GM23338 (cell line): ENCODE results near the gene ST8SIA3. TPM values are rescaled to one million over a fixed set of nuclear protein-coding genes. Genes with fewer than 3 reads are reported as not detected.

Experiments used
- ATAC-seq: fragments of 200-7000 bp; cut with Tn5 transposase; 3 replicates; pipeline ENCODE4 v1.9.1; 2020
- DNase-seq: peaks from one replicate; pipeline ENCODE4 v3.0.0-alpha.2; 2015; ENCODE audit warnings: low spot score
- H2AFZ ChIP-seq: fragments of 200-600 bp; sonication (generic); 2 replicates; pipeline ENCODE4 v1.8.0; 2016; ENCODE audit warnings: antibody characterized with exemption, mild to moderate bottlenecking, moderate library complexity
- H3F3A ChIP-seq: fragments of 200-600 bp; sonication (generic); replicated peaks from 2 replicates; pipeline ENCODE4 v1.8.0; 2017; ENCODE audit warnings: antibody characterized with exemption, mixed run types, low read depth
- H3K27ac ChIP-seq: fragments of 200-600 bp; sonication (generic); 2 replicates; pipeline ENCODE4 v1.6.1; 2016; ENCODE audit warnings: low read depth
- H3K27me3 ChIP-seq: fragments of 200-600 bp; sonication (generic); 2 replicates; pipeline ENCODE4 v1.8.0; 2016; ENCODE audit warnings: mild to moderate bottlenecking, mixed run types, moderate library complexity; ENCODE audit not compliant: insufficient read depth
- H3K36me3 ChIP-seq: fragments of 200-600 bp; sonication (generic); 2 replicates; pipeline ENCODE4 v1.8.0; 2016; ENCODE audit warnings: mild to moderate bottlenecking; ENCODE audit not compliant: insufficient read depth
- H3K4me1 ChIP-seq: fragments of 200-600 bp; sonication (generic); 2 replicates; pipeline ENCODE4 v1.8.0; 2016; ENCODE audit warnings: mild to moderate bottlenecking, moderate library complexity; ENCODE audit not compliant: insufficient read depth
- H3K4me2 ChIP-seq: fragments of 200-600 bp; sonication (generic); 2 replicates; pipeline ENCODE4 v1.7.1; 2017; ENCODE audit warnings: mixed run types
- H3K4me3 ChIP-seq: fragments of 200-600 bp; sonication (generic); 2 replicates; pipeline ENCODE4 v1.6.1; 2016; ENCODE audit warnings: mixed run types
- H3K79me2 ChIP-seq: fragments of 200-600 bp; sonication (generic); replicated peaks from 2 replicates; pipeline ENCODE4 v1.8.0; 2017; ENCODE audit warnings: mild to moderate bottlenecking; ENCODE audit not compliant: insufficient read depth
- H3K9me2 ChIP-seq: fragments of 200-600 bp; sonication (generic); 2 replicates; pipeline ENCODE4 v1.8.0; 2017; ENCODE audit not compliant: insufficient read depth
- H4K20me1 ChIP-seq: fragments of 200-600 bp; sonication (generic); replicated peaks from 2 replicates; pipeline ENCODE4 v1.8.0; 2017; ENCODE audit warnings: mild to moderate bottlenecking; ENCODE audit not compliant: insufficient read depth
- H3K27ac Mint-ChIP-seq: 2 replicates; pipeline ENCODE4 v1.8.0; 2020; ENCODE audit warnings: inconsistent platforms, mild to moderate bottlenecking, moderate library complexity, mixed read lengths
- H3K27me3 Mint-ChIP-seq: 3 replicates; pipeline ENCODE4 v1.8.0; 2022; ENCODE audit warnings: low read depth, mild to moderate bottlenecking, moderate library complexity, mixed read lengths, inconsistent platforms; ENCODE audit not compliant: insufficient read depth, poor library complexity
- H3K36me3 Mint-ChIP-seq: 3 replicates; pipeline ENCODE4 v1.8.0; 2021; ENCODE audit warnings: low read depth, mild to moderate bottlenecking, inconsistent platforms, moderate library complexity, mixed read lengths
- H3K4me1 Mint-ChIP-seq: 3 replicates; pipeline ENCODE4 v1.8.0; 2020; ENCODE audit warnings: mild to moderate bottlenecking, inconsistent platforms, mixed read lengths
- H3K4me3 Mint-ChIP-seq: 3 replicates; pipeline ENCODE4 v1.8.0; 2021; ENCODE audit warnings: moderate library complexity, mild to moderate bottlenecking, inconsistent platforms, mixed read lengths
- H3K9me3 Mint-ChIP-seq: 3 replicates; pipeline ENCODE4 v1.8.0; 2020; ENCODE audit warnings: moderate library complexity, mild to moderate bottlenecking, inconsistent platforms, mixed read lengths
- CREB1 ChIP-seq: fragments of 250-450 bp; sonication (Bioruptor Pico); IDR thresholded peaks from 2 replicates; pipeline ENCODE4 v1.5.0; 2020; ENCODE audit warnings: low read depth, mild to moderate bottlenecking, moderate library complexity
- JUNB ChIP-seq: IDR thresholded peaks from one replicate; pipeline ENCODE4 v1.6.1; 2016; ENCODE audit warnings: antibody characterized with exemption; ENCODE audit not compliant: unreplicated experiment
- NANOG ChIP-seq: IDR thresholded peaks from 2 replicates; pipeline ENCODE4 v1.6.1; 2016; ENCODE audit warnings: antibody characterized with exemption, borderline replicate concordance
- POLR2AphosphoS5 ChIP-seq: IDR thresholded peaks from 2 replicates; pipeline ENCODE4 v1.6.1; 2016; ENCODE audit warnings: antibody characterized with exemption, low read depth
- STAT1 ChIP-seq: IDR thresholded peaks from one replicate; pipeline ENCODE4 v1.6.1; 2016; ENCODE audit warnings: antibody characterized with exemption; ENCODE audit not compliant: unreplicated experiment
- ZNF114 ChIP-seq: fragments of 250-450 bp; sonication (Bioruptor Pico); IDR thresholded peaks from 2 replicates; pipeline ENCODE4 v1.5.0; 2020; ENCODE audit warnings: mild to moderate bottlenecking, moderate library complexity
- ZNF331 ChIP-seq: fragments of 250-450 bp; sonication (Bioruptor Pico); IDR thresholded peaks from 2 replicates; pipeline ENCODE4 v1.5.0; 2020; ENCODE audit warnings: low read depth, mild to moderate bottlenecking, moderate library complexity
- polyA plus RNA-seq: library from polyadenylated mRNA; unstranded; fragments of >200 nt; fragmentation: Nextera tagmentation; extraction: Ambion mirVana; gene quantifications from 2 replicates; pipeline ENCODE4 v1.2.1, GENCODE V29; 2016
- total RNA-seq: library from RNA; depleted of rRNA; stranded (reverse); fragments of >200 nt; shearing (Covaris generic); gene quantifications from 2 replicates; pipeline ENCODE4 v1.2.3, GENCODE V29; 2014
- TF ChIP-seq, protein P1 (sequence below): IDR thresholded peaks from 2 replicates; pipeline ENCODE4 v1.6.1; 2016; ENCODE audit warnings: antibody characterized with exemption
- TF ChIP-seq, protein P2 (sequence below), 2 experiments: fragments of 200-600 bp in 1 of 2; sonication (generic) in 1 of 2; conservative IDR thresholded peaks; 2 replicates each; pipeline versions ENCODE4 v1.5.1 to v1.6.1; 2016 to 2017; ENCODE audit warnings: antibody characterized with exemption in 2 of 2, low read depth in 2 of 2, mild to moderate bottlenecking in 2 of 2, moderate library complexity in 1 of 2
- TF ChIP-seq, protein P3 (sequence below): IDR thresholded peaks from one replicate; pipeline ENCODE4 v1.6.1; 2018; ENCODE audit warnings: antibody characterized with exemption; ENCODE audit not compliant: unreplicated experiment

The ST8SIA3 gene
- total and polyA plus RNA-seq, 2 experiments from 2014 or later, result 1.3 to 2.2 TPM

DNA sequence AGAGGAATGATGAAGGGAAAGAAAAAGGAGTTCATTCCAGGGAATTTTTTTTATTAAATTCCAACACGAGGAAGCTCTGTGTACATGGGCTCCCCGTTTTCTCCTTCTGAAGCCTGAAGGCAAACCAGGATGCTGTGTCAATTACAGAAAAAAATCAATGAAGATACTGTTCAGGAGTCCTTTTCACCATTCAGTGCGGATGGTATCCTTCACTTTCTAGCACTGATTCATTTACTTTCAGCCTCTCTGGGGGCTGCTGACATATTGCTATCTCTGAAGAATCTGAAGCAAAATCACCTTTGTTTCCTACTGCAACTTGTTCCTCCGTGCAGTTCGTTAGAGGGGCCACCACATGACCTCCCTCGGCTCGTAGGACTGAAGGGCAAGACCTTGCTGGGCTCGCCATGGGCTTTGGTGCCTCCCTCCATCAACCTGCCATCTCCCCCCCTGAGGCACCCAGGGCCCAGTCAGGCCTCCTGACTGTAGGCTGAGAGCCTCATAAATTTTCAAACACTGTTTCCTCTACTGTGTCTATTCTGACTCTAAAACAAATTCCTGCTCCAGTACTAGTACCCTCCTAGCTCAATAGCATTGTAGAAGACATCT, 25.5 kb upstream of the ST8SIA3 start:
- Histone ChIP-seq H3K79me2 (no peaks in the 10 kb centered on the region), H3K4me1 (no peaks in the 10 kb centered on the region), H3F3A (no peaks in the 10 kb centered on the region), H4K20me1 (no peaks in the 10 kb centered on the region), H3K9me2 (0 out of 2 replicates have a peak, but pooled peaks cover 1% of the 10 kb centered on the region), H3K27ac (no peak overlapping the region), H2AFZ (0 out of 2 replicates have a peak overlapping the region, but pooled peaks have one; percentile 18), H3K4me2 (no peak overlapping the region), H3K27me3 (no peaks in the 10 kb centered on the region), H3K4me3 (no peak overlapping the region), H3K36me3 (no peaks in the 10 kb centered on the region)
- Mint-ChIP-seq H3K36me3 (no peaks in the 10 kb centered on the region), H3K9me3 (no peaks in the 10 kb centered on the region), H3K4me3 (no peak overlapping the region), H3K27ac (no peak overlapping the region), H3K4me1 (no peaks in the 10 kb centered on the region), H3K27me3 (peaks cover 1% of the 10 kb centered on the region)
- DNase-seq, result no peak
- TF ChIP-seq ZNF331 (CRISPR knock-in tag) (no peak), CREB1 (CRISPR knock-in tag) (no peak), STAT1 (no peak), NANOG (no peak)
- ATAC-seq, result no peak

DNA sequence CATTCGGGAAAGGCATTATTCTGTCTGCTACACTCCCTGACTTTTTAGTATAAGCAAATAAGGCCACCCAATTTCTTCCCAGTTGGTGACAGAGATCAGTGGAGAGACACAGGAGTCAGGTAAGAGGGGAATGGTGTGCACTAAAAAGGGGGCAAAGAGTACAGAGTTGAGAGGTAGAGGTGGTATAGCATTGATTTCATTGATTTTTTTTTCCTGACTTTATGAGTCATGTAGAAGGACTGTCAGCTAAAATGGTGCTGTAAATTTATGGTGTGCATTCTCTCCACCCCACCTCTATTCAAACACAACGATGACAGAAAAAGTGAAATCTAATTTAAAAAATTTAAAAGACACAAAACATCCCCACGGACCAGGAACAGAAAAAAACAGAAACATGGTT, 23.7 kb upstream of the ST8SIA3 start:
- no peaks in the 10 kb centered on the region for H3F3A ChIP-seq
- H3K4me3 ChIP-seq, result no peak overlapping the region
- Mint-ChIP-seq H3K4me1 (peaks cover 3% of the 10 kb centered on the region; the same call in 1 of the 3 replicates), H3K27ac (no peak overlapping the region), H3K9me3 (no peaks in the 10 kb centered on the region), H3K4me3 (no peak overlapping the region), H3K27me3 (peaks cover 1% of the 10 kb centered on the region), H3K36me3 (no peaks in the 10 kb centered on the region)
- DNase-seq, result no peak
- H3K9me2 ChIP-seq, result no peaks in the 10 kb centered on the region
- H3K27ac ChIP-seq, result no peak overlapping the region
- no peaks in the 10 kb centered on the region for H3K36me3 ChIP-seq
- TF ChIP-seq STAT1, result no peak
- TF ChIP-seq, protein P1, sequence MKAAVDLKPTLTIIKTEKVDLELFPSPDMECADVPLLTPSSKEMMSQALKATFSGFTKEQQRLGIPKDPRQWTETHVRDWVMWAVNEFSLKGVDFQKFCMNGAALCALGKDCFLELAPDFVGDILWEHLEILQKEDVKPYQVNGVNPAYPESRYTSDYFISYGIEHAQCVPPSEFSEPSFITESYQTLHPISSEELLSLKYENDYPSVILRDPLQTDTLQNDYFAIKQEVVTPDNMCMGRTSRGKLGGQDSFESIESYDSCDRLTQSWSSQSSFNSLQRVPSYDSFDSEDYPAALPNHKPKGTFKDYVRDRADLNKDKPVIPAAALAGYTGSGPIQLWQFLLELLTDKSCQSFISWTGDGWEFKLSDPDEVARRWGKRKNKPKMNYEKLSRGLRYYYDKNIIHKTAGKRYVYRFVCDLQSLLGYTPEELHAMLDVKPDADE, result no peak
- TF ChIP-seq, protein P2, sequence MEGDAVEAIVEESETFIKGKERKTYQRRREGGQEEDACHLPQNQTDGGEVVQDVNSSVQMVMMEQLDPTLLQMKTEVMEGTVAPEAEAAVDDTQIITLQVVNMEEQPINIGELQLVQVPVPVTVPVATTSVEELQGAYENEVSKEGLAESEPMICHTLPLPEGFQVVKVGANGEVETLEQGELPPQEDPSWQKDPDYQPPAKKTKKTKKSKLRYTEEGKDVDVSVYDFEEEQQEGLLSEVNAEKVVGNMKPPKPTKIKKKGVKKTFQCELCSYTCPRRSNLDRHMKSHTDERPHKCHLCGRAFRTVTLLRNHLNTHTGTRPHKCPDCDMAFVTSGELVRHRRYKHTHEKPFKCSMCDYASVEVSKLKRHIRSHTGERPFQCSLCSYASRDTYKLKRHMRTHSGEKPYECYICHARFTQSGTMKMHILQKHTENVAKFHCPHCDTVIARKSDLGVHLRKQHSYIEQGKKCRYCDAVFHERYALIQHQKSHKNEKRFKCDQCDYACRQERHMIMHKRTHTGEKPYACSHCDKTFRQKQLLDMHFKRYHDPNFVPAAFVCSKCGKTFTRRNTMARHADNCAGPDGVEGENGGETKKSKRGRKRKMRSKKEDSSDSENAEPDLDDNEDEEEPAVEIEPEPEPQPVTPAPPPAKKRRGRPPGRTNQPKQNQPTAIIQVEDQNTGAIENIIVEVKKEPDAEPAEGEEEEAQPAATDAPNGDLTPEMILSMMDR (conservative IDR thresholded peaks at IDR 0.05; ENCODE audit: low read depth in 2 of 2), result no peak
- TF ChIP-seq, protein P3, sequence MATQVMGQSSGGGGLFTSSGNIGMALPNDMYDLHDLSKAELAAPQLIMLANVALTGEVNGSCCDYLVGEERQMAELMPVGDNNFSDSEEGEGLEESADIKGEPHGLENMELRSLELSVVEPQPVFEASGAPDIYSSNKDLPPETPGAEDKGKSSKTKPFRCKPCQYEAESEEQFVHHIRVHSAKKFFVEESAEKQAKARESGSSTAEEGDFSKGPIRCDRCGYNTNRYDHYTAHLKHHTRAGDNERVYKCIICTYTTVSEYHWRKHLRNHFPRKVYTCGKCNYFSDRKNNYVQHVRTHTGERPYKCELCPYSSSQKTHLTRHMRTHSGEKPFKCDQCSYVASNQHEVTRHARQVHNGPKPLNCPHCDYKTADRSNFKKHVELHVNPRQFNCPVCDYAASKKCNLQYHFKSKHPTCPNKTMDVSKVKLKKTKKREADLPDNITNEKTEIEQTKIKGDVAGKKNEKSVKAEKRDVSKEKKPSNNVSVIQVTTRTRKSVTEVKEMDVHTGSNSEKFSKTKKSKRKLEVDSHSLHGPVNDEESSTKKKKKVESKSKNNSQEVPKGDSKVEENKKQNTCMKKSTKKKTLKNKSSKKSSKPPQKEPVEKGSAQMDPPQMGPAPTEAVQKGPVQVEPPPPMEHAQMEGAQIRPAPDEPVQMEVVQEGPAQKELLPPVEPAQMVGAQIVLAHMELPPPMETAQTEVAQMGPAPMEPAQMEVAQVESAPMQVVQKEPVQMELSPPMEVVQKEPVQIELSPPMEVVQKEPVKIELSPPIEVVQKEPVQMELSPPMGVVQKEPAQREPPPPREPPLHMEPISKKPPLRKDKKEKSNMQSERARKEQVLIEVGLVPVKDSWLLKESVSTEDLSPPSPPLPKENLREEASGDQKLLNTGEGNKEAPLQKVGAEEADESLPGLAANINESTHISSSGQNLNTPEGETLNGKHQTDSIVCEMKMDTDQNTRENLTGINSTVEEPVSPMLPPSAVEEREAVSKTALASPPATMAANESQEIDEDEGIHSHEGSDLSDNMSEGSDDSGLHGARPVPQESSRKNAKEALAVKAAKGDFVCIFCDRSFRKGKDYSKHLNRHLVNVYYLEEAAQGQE, result no peak
- no peak for TF ChIP-seq CREB1 (CRISPR knock-in tag)
- TF ChIP-seq POLR2AphosphoS5, result no peak
- no peak for TF ChIP-seq JUNB
- TF ChIP-seq ZNF114 (CRISPR knock-in tag), result no peak
- H3K4me2 ChIP-seq, result no peak overlapping the region
- H4K20me1 ChIP-seq, result no peaks in the 10 kb centered on the region
- no peaks in the 10 kb centered on the region for H3K4me1 ChIP-seq
- H3K27me3 ChIP-seq, result no peaks in the 10 kb centered on the region
- H2AFZ ChIP-seq, result 0 out of 2 replicates have a peak overlapping the region, but pooled peaks have one; percentile 32
- H3K79me2 ChIP-seq, result no peaks in the 10 kb centered on the region
- no peak for ATAC-seq
